ENCODE data around the gene CCDC171. TPM values are rescaled to one million over a fixed set of nuclear protein-coding genes. Genes with fewer than 3 reads are reported as not detected.

The CCDC171 gene
- total RNA-seq, 1 experiment from 2014 or later = 2.4 TPM

- H2AK5ac ChIP-seq (ENCODE audit: insufficient read length, low read length) = no peak overlapping the region
- no peak overlapping the region for H2BK12ac ChIP-seq (ENCODE audit: insufficient read length, low read depth, low read length)
- Mint-ChIP-seq H3K4me1 (no peaks in the 10 kb centered on the region), H3K27ac (no peak overlapping the region), H3K4me3 (no peak overlapping the region), H3K27me3 (ENCODE audit: low read depth) (no peaks in the 10 kb centered on the region), H3K9me3 (no peaks in the 10 kb centered on the region), H3K36me3 (ENCODE audit: insufficient read depth in 1 of 3, low read depth in 3 of 3) (no peaks in the 10 kb centered on the region)
- no peak overlapping the region for H3K27ac ChIP-seq (ENCODE audit: insufficient read length, low read depth, low read length)
- H3K79me2 ChIP-seq (ENCODE audit: insufficient read depth, low read length) = no peaks in the 10 kb centered on the region
- H3K23ac ChIP-seq (ENCODE audit: insufficient read length, low read depth, low read length) = no peak overlapping the region
- no peak overlapping the region for H3K18ac ChIP-seq (ENCODE audit: insufficient read length, low read depth, low read length)
- no peak overlapping the region for H2BK5ac ChIP-seq (ENCODE audit: insufficient read length, low read length)
- H4K8ac ChIP-seq (replicated peaks; ENCODE audit: insufficient read length, low read depth, low read length) = no peak overlapping the region
- TF ChIP-seq CTCF (conservative IDR thresholded peaks at IDR 0.05) = no peak
- no peaks in the 10 kb centered on the region for H3K27me3 ChIP-seq (ENCODE audit: insufficient read depth, low read length)
- no peak overlapping the region for H4K5ac ChIP-seq (ENCODE audit: insufficient read length, low read depth, low read length)
- H3K14ac ChIP-seq (ENCODE audit: insufficient read depth, low read length) = no peak overlapping the region
- no peak overlapping the region for H3K56ac ChIP-seq (ENCODE audit: insufficient read length, low read depth, low read length)
- H3K4me2 ChIP-seq (ENCODE audit: insufficient read depth, insufficient read length, low read length) = no peak overlapping the region
- no peak overlapping the region for H3K9ac ChIP-seq (ENCODE audit: extremely low read depth, insufficient read length, low read length)
- H2BK120ac ChIP-seq (ENCODE audit: low read depth, low read length, poor library complexity, severe bottlenecking) = no peak overlapping the region
- H4K91ac ChIP-seq (ENCODE audit: insufficient read length, low read depth, low read length) = no peak overlapping the region
- WGBS (ENCODE audit: extremely low coverage, insufficient read length, low lambda C conversion rate) = no CpG with 5 or more reads among the region's 3 CpGs
- DNase-seq = no peak
- H2BK20ac ChIP-seq (ENCODE audit: low read depth, low read length, poor library complexity, severe bottlenecking) = no peak overlapping the region
- no peak overlapping the region for H2BK15ac ChIP-seq (ENCODE audit: low read depth, low read length)
- no peak overlapping the region for H3T11ph ChIP-seq (ENCODE audit: low read length)
- H3K4ac ChIP-seq (ENCODE audit: low read depth, low read length) = no peak overlapping the region
- no peaks in the 10 kb centered on the region for H4K20me1 ChIP-seq (ENCODE audit: control insufficient read depth, insufficient read depth, insufficient read length)
- H3K23me2 ChIP-seq (ENCODE audit: insufficient read length, low read depth, low read length, poor library complexity, severe bottlenecking) = no peaks in the 10 kb centered on the region
- H3K4me1 ChIP-seq (ENCODE audit: insufficient read depth, low read length) = no peaks in the 10 kb centered on the region
- H3K9me3 ChIP-seq (ENCODE audit: control insufficient read depth, low read depth, low read length) = no peaks in the 10 kb centered on the region
- no peak overlapping the region for H2AFZ ChIP-seq (ENCODE audit: low read length)
- H3K79me1 ChIP-seq (ENCODE audit: insufficient read depth, low read depth, low read length, poor library complexity, severe bottlenecking) = no peaks in the 10 kb centered on the region
Measured at GRCh38 chr9:15842051-15842450, 289.2 kb downstream of the CCDC171 start.

All from H9 (cell line).